ENCODE measurements around the gene SPNS3. TPM values are rescaled to one million over a fixed set of nuclear protein-coding genes. Genes with fewer than 3 reads are reported as not detected.

SPNS3 gene
- total and polyA plus RNA-seq, 2 donors (not counting 3 experiments of a cell fraction or from before 2014, with no cell fraction given): 0.18 to 0.66 TPM

DNA sequence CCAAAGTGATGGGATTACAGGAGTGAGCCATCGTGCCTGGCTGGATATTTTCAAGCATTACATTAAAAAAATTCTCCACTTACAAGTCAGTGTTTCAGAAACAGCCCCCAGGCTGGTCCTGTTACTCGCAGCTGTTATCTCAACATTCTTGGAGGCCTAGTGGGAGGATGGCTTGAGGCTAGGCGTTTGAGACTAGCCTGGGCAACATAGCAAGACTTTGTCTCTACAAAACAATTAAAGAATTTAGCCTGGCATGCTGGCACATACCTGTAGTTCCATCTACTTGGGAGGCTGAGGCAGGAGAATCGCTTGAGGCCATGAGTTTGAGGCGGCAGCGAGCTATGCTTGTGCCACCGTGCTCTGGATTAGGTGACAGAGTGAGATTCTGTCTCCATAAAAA, 26.5 kb upstream of the SPNS3 start:
- no TSS peak for BruUV-seq (replicated peaks)
- POLR2A ChIA-PET: no interaction called here
- H3K9me1 ChIP-seq (replicated peaks; ENCODE audit: control insufficient read depth, extremely low read depth, insufficient read depth, low read length): no peaks in the 10 kb centered on the region
- FAIRE-seq (no peak), DNase-seq (ENCODE audit: low read depth, low spot score) (no peak)
- H3K4me2 ChIP-seq (ENCODE audit: insufficient read depth, low read length): no peak overlapping the region
- no peaks in the 10 kb centered on the region for H3K9me3 ChIP-seq (replicated peaks; ENCODE audit: control insufficient read depth, insufficient read depth, low read length)
- H3K79me2 ChIP-seq (ENCODE audit: control insufficient read depth, insufficient read depth, low read length): no peaks in the 10 kb centered on the region
- H3K27me3 ChIP-seq (ENCODE audit: control insufficient read depth in 2 of 2, insufficient read depth in 2 of 2, low read length in 2 of 2): no peaks in the 10 kb centered on the region
- no peak overlapping the region for H3K9ac ChIP-seq (replicated peaks; ENCODE audit: extremely low read depth, insufficient read depth, low read length)
- H2AFZ ChIP-seq (ENCODE audit: low read depth, low read length): no peak overlapping the region
- H3K4me3 ChIP-seq (replicated peaks in 1 of 3; ENCODE audit: insufficient read depth in 1 of 3, low read depth in 1 of 3, low read length in 3 of 3): no peak overlapping the region
- TF ChIP-seq EZH2 (IDR thresholded peaks at IDR 0.05; ENCODE audit: borderline replicate concordance, low read depth, low read length, severe bottlenecking) (no peak), MYC (IDR thresholded peaks at IDR 0.05; ENCODE audit: low read depth, low read length) (no peak), POLR2AphosphoS5 (IDR thresholded peaks at IDR 0.05; ENCODE audit: insufficient read depth, low read depth, low read length) (no peak)
- no peaks in the 10 kb centered on the region for H4K20me1 ChIP-seq (replicated peaks; ENCODE audit: control insufficient read depth, extremely low read depth, insufficient read depth, low read length)
- H3K27ac ChIP-seq (ENCODE audit: insufficient read depth, low read depth, low read length): no peak overlapping the region
- dilution Hi-C loops (cut with MboI; ENCODE audit: extremely low pct_ligation_motif_present, low sequenced_read_pairs): no loop called here
- CTCF ChIA-PET: interaction anchor here (2.3 to 2.4 kb wide), 2 partner anchors 192 to 207 kb away, joined by 16 to 21 read pairs; no protein-coding TSS in a partner anchor
- intact Hi-C loops (cut with micrococcal nuclease): no loop called here
- H3K36me3 ChIP-seq (ENCODE audit: control insufficient read depth in 2 of 2, extremely low read depth in 1 of 2, insufficient read depth in 2 of 2, low read length in 2 of 2): no peaks in the 10 kb centered on the region
- no peaks in the 10 kb centered on the region for H3K4me1 ChIP-seq (ENCODE audit: control insufficient read depth, extremely low read depth, insufficient read depth, low read length)

DNA sequence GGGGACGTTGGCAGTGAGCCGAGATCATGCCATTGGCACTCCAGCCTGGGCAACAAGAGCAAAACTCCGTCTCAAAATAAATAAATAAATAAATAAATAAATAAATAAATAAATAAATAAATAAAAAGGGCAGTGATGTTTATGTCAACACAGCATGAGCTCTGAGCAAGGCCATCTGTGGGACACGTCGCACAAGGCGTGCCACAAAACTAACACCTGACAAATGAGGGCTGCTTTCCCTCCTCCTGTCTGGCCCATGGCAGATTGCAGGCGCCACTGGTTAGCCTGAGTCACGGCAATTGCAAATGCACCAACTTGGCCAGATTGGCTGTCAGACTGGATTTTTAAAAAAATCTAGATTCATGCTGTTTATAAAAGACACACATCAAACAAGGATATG, 25.9 kb upstream of the SPNS3 start:
- no peaks in the 10 kb centered on the region for H3K4me1 ChIP-seq (ENCODE audit: control insufficient read depth, extremely low read depth, insufficient read depth, low read length)
- H3K9ac ChIP-seq (replicated peaks; ENCODE audit: extremely low read depth, insufficient read depth, low read length): no peak overlapping the region
- H2AFZ ChIP-seq (ENCODE audit: low read depth, low read length): no peak overlapping the region
- no TSS peak for BruUV-seq (replicated peaks)
- no peak overlapping the region for H3K4me2 ChIP-seq (ENCODE audit: insufficient read depth, low read length)
- H4K20me1 ChIP-seq (replicated peaks; ENCODE audit: control insufficient read depth, extremely low read depth, insufficient read depth, low read length): no peaks in the 10 kb centered on the region
- intact Hi-C loops (cut with micrococcal nuclease): no loop called here
- H3K4me3 ChIP-seq (replicated peaks in 1 of 3; ENCODE audit: insufficient read depth in 1 of 3, low read depth in 1 of 3, low read length in 3 of 3): no peak overlapping the region
- H3K79me2 ChIP-seq (ENCODE audit: control insufficient read depth, insufficient read depth, low read length): no peaks in the 10 kb centered on the region
- CTCF ChIA-PET: interaction anchor here (1.2 to 2.4 kb wide), 3 partner anchors 189 to 208 kb away, joined by 3 to 21 read pairs (median 16); no protein-coding TSS in a partner anchor
- TF ChIP-seq POLR2AphosphoS5 (IDR thresholded peaks at IDR 0.05; ENCODE audit: insufficient read depth, low read depth, low read length): no peak
- TF ChIP-seq, protein P1, sequence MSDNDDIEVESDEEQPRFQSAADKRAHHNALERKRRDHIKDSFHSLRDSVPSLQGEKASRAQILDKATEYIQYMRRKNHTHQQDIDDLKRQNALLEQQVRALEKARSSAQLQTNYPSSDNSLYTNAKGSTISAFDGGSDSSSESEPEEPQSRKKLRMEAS (IDR thresholded peaks at IDR 0.05; ENCODE audit: insufficient read depth, insufficient read length): no peak
- TF ChIP-seq, protein P2, sequence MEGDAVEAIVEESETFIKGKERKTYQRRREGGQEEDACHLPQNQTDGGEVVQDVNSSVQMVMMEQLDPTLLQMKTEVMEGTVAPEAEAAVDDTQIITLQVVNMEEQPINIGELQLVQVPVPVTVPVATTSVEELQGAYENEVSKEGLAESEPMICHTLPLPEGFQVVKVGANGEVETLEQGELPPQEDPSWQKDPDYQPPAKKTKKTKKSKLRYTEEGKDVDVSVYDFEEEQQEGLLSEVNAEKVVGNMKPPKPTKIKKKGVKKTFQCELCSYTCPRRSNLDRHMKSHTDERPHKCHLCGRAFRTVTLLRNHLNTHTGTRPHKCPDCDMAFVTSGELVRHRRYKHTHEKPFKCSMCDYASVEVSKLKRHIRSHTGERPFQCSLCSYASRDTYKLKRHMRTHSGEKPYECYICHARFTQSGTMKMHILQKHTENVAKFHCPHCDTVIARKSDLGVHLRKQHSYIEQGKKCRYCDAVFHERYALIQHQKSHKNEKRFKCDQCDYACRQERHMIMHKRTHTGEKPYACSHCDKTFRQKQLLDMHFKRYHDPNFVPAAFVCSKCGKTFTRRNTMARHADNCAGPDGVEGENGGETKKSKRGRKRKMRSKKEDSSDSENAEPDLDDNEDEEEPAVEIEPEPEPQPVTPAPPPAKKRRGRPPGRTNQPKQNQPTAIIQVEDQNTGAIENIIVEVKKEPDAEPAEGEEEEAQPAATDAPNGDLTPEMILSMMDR (IDR thresholded peaks at IDR 0.05; ENCODE audit: extremely low read depth in 1 of 2, insufficient read depth in 1 of 2, low read depth in 1 of 2, low read length in 2 of 2): no peak
- TF ChIP-seq EZH2 (IDR thresholded peaks at IDR 0.05; ENCODE audit: borderline replicate concordance, low read depth, low read length, severe bottlenecking): no peak
- TF ChIP-seq POLR2A (IDR thresholded peaks at IDR 0.05; ENCODE audit: low read depth, low read length): no peak
- no peak for TF ChIP-seq FOS (IDR thresholded peaks at IDR 0.05; ENCODE audit: borderline replicate concordance, insufficient read depth, low read length)
- dilution Hi-C loops (cut with MboI; ENCODE audit: extremely low pct_ligation_motif_present, low sequenced_read_pairs): no loop called here
- H3K9me1 ChIP-seq (replicated peaks; ENCODE audit: control insufficient read depth, extremely low read depth, insufficient read depth, low read length): no peaks in the 10 kb centered on the region
- H3K36me3 ChIP-seq (ENCODE audit: control insufficient read depth in 2 of 2, extremely low read depth in 1 of 2, insufficient read depth in 2 of 2, low read length in 2 of 2): no peaks in the 10 kb centered on the region
- H3K27ac ChIP-seq (ENCODE audit: insufficient read depth, low read depth, low read length): no peak overlapping the region
- POLR2A ChIA-PET: no interaction called here
- no peaks in the 10 kb centered on the region for H3K27me3 ChIP-seq (ENCODE audit: control insufficient read depth in 2 of 2, insufficient read depth in 2 of 2, low read length in 2 of 2)
- DNase-seq (ENCODE audit: low read depth, low spot score) (no peak), FAIRE-seq (no peak)
- H3K9me3 ChIP-seq (replicated peaks; ENCODE audit: control insufficient read depth, insufficient read depth, low read length): no peaks in the 10 kb centered on the region

Measured in endothelial cell of umbilical vein (primary cell).